Adrenal gland (tissue), 5 donors: ENCODE data around the gene PSMB4.

Source experiments
- CTCF ChIP-seq, 6 experiments: fragments of 450-650 bp in 4 of 6; fragments of 200-600 bp in 2 of 6; sonication (generic) in 1 of 6; IDR thresholded peaks; 1 replicate in 5 of 6; 2 replicates in 1 of 6; pipeline versions ENCODE4 v1.5.1 to v1.8.0; 2016 to 2021; ENCODE audit warnings: antibody characterized with exemption in 6 of 6, mild to moderate bottlenecking in 2 of 6, moderate library complexity in 1 of 6
- POLR2A ChIP-seq, 2 donors: fragments of 450-650 bp; IDR thresholded peaks; one replicate each; pipeline ENCODE4 v1.6.1; 2017; ENCODE audit warnings: antibody characterized with exemption in 2 of 2, mild to moderate bottlenecking in 2 of 2, moderate library complexity in 1 of 2
- donor health status: DM: no; HTN: no; CAD: no.

GRCh38 chr1:151384584-151384983 lies 14.8 kb upstream of the PSMB4 start:
- no peak for TF ChIP-seq POLR2A (IDR thresholded peaks at IDR 0.05)
- no peak for TF ChIP-seq CTCF (IDR thresholded peaks at IDR 0.05)
